H1 (cell line): Measurements from ENCODE around the gene SEMA4D. TPM values are rescaled to one million over a fixed set of nuclear protein-coding genes. Genes with fewer than 3 reads are reported as not detected.

ENCODE experiments used
- CTCF ChIA-PET: fragments of 300-600 bp; sonication (Branson Sonifier 250); formaldehyde crosslinking; loops from one replicate; lab custom pipeline; 2021; ENCODE audit not compliant: partially characterized antibody; lab: Charles Lee
- POLR2A ChIA-PET: fragments of 300-600 bp; sonication (Branson Sonifier 250); formaldehyde crosslinking; loops from one replicate; lab custom pipeline; 2021; ENCODE audit warnings: inconsistent platforms; ENCODE audit not compliant: partially characterized antibody; lab: Charles Lee
- DNase-seq, 2 experiments: peaks; one replicate each; pipeline versions ENCODE4 v3.0.0 to v3.0.0-alpha.2; 2010 to 2022; ENCODE audit warnings: low spot score in 2 of 2, low read depth in 1 of 2, mixed read lengths in 1 of 2
- FAIRE-seq: peaks from 2 replicates; lab custom pipeline; 2011; peaks lifted over from hg19 to GRCh38; lab: Jason Lieb, UNC
- H2AFZ ChIP-seq: 2 replicates; pipeline ENCODE4 v1.8.1; 2012; ENCODE audit warnings: low read length, inconsistent platforms
- H2AK5ac ChIP-seq: 2 replicates; pipeline ENCODE4 v1.6.1; 2013; ENCODE audit warnings: low read depth, low read length
- H2BK120ac ChIP-seq: replicated peaks from 2 replicates; pipeline ENCODE3; 2013; ENCODE audit warnings: low read depth, low read length, inconsistent platforms
- H2BK12ac ChIP-seq: 2 replicates; pipeline ENCODE4 v1.6.1; 2013; ENCODE audit warnings: low read depth, low read length
- H2BK15ac ChIP-seq: 2 replicates; pipeline ENCODE4 v1.6.1; 2013; ENCODE audit warnings: low read length
- H2BK20ac ChIP-seq: 2 replicates; pipeline ENCODE4 v1.6.1; 2013; ENCODE audit warnings: low read length
- H2BK5ac ChIP-seq: 2 replicates; pipeline ENCODE4 v1.6.1; 2013; ENCODE audit warnings: low read depth, low read length
- H3K14ac ChIP-seq: 2 replicates; pipeline ENCODE4 v1.6.1; 2013; ENCODE audit warnings: inconsistent platforms; ENCODE audit not compliant: insufficient read length
- H3K18ac ChIP-seq: 2 replicates; pipeline ENCODE4 v1.6.1; 2013; ENCODE audit warnings: low read length; ENCODE audit errors: extremely low read depth
- H3K23ac ChIP-seq: 2 replicates; pipeline ENCODE4 v1.6.1; 2013; ENCODE audit warnings: inconsistent platforms; ENCODE audit not compliant: insufficient read length
- H3K23me2 ChIP-seq: 2 replicates; pipeline ENCODE4 v1.6.1; 2013; ENCODE audit warnings: low read depth, low read length
- H3K27ac ChIP-seq: 2 replicates; pipeline ENCODE4 v1.6.1; 2011; ENCODE audit warnings: low read depth, low read length, inconsistent platforms
- H3K27me3 ChIP-seq, 4 experiments: replicated peaks in 1 of 4; 1 replicate in 1 of 4; 2 replicates in 3 of 4; pipeline versions ENCODE4 v1.6.1 to v1.8.1; 2011 to 2013; ENCODE audit warnings: low read length in 3 of 4, mild to moderate bottlenecking in 3 of 4, inconsistent platforms in 2 of 4, mixed read lengths in 2 of 4, moderate library complexity in 1 of 4; ENCODE audit not compliant: control insufficient read depth in 3 of 4, insufficient read depth in 3 of 4; ENCODE audit errors: extremely low read depth in 1 of 4
- H3K36me3 ChIP-seq, 4 experiments: 2 replicates each; pipeline versions ENCODE4 v1.6.1 to v1.8.1; 2011 to 2013; ENCODE audit warnings: mild to moderate bottlenecking in 4 of 4, low read length in 3 of 4, moderate library complexity in 2 of 4, control low read depth in 1 of 4, inconsistent platforms in 1 of 4; ENCODE audit not compliant: insufficient read depth in 4 of 4, control insufficient read depth in 2 of 4
- H3K4ac ChIP-seq: replicated peaks from 2 replicates; pipeline ENCODE3; 2013; ENCODE audit warnings: low read length, low read depth, mixed read lengths, inconsistent platforms; ENCODE audit not compliant: insufficient read length
- H3K4me1 ChIP-seq, 4 experiments: replicated peaks in 1 of 4; 1 replicate in 1 of 4; 2 replicates in 3 of 4; pipeline versions ENCODE4 v1.6.1 to v1.8.1; 2011 to 2013; ENCODE audit warnings: low read length in 3 of 4, inconsistent platforms in 2 of 4, mixed read lengths in 1 of 4; ENCODE audit not compliant: insufficient read depth in 4 of 4, control insufficient read depth in 3 of 4
- H3K4me2 ChIP-seq, 2 experiments: 2 replicates each; pipeline versions ENCODE4 v1.6.1 to v1.8.1; 2011 to 2013; ENCODE audit warnings: low read depth in 2 of 2, low read length in 2 of 2, control low read depth in 1 of 2, inconsistent platforms in 1 of 2, mild to moderate bottlenecking in 1 of 2; ENCODE audit not compliant: insufficient read depth in 1 of 2
- H3K4me3 ChIP-seq, 4 experiments: fragments of 200-600, 300-600 bp in 1 of 4; sonication (generic), shearing (Covaris generic), sonication (Bioruptor Twin) in 1 of 4; 2 replicates each; pipeline versions ENCODE4 v1.5.1 to v1.8.1; 2011 to 2016; ENCODE audit warnings: low read length in 4 of 4, low read depth in 3 of 4, control low read depth in 2 of 4, inconsistent platforms in 2 of 4, mild to moderate bottlenecking in 2 of 4, mixed read lengths in 1 of 4, moderate library complexity in 1 of 4; ENCODE audit not compliant: insufficient read depth in 2 of 4; ENCODE audit errors: extremely low read depth in 1 of 4
- H3K56ac ChIP-seq: replicated peaks from 2 replicates; pipeline ENCODE3; 2013; ENCODE audit warnings: low read depth, mild to moderate bottlenecking, mixed read lengths, low read length, inconsistent platforms; ENCODE audit not compliant: insufficient read length
- H3K79me1 ChIP-seq: 2 replicates; pipeline ENCODE4 v1.6.1; 2013; ENCODE audit warnings: low read depth, low read length, control low read depth
- H3K79me2 ChIP-seq, 2 experiments: 2 replicates each; pipeline versions ENCODE4 v1.6.1 to v1.8.1; 2012 to 2013; ENCODE audit warnings: low read length in 2 of 2, mild to moderate bottlenecking in 2 of 2, inconsistent platforms in 1 of 2; ENCODE audit not compliant: insufficient read depth in 2 of 2, control insufficient read depth in 1 of 2
- H3K9ac ChIP-seq, 4 experiments: replicated peaks in 1 of 4; 1 replicate in 1 of 4; 2 replicates in 3 of 4; pipeline versions ENCODE4 v1.6.1 to v1.8.1; 2011 to 2013; ENCODE audit warnings: low read depth in 3 of 4, low read length in 3 of 4, control low read depth in 2 of 4, mild to moderate bottlenecking in 2 of 4, moderate library complexity in 2 of 4, inconsistent platforms in 1 of 4; ENCODE audit errors: extremely low read depth in 1 of 4
- H3K9me3 ChIP-seq, 2 experiments: 2 replicates each; pipeline versions ENCODE4 v1.6.1 to v1.8.1; 2012 to 2013; ENCODE audit warnings: mild to moderate bottlenecking in 2 of 2, moderate library complexity in 2 of 2, control low read depth in 1 of 2, inconsistent platforms in 1 of 2, low read depth in 1 of 2, low read length in 1 of 2, mixed read lengths in 1 of 2; ENCODE audit not compliant: insufficient read depth in 2 of 2
- H4K20me1 ChIP-seq, 2 experiments: replicated peaks in 1 of 2; 2 replicates each; pipeline versions ENCODE3 to v1.8.1; 2011 to 2013; ENCODE audit warnings: inconsistent platforms in 2 of 2, low read length in 2 of 2, mild to moderate bottlenecking in 1 of 2; ENCODE audit not compliant: insufficient read depth in 2 of 2, control insufficient read depth in 1 of 2
- H4K5ac ChIP-seq: 2 replicates; pipeline ENCODE4 v1.6.1; 2013; ENCODE audit warnings: low read length, low read depth, mixed read lengths, inconsistent platforms; ENCODE audit not compliant: insufficient read length
- H4K8ac ChIP-seq: 2 replicates; pipeline ENCODE4 v1.8.0; 2013; ENCODE audit warnings: mild to moderate bottlenecking, moderate library complexity, low read length, inconsistent platforms; ENCODE audit not compliant: insufficient read depth; ENCODE audit errors: extremely low read depth
- H4K91ac ChIP-seq: replicated peaks from 2 replicates; pipeline ENCODE3; 2013; ENCODE audit warnings: low read length, mixed read lengths, inconsistent platforms; ENCODE audit not compliant: insufficient read length
- CTCF ChIP-seq, 3 experiments: IDR thresholded peaks; 1 replicate in 2 of 3; 2 replicates in 1 of 3; pipeline versions ENCODE4 v1.5.1 to v1.6.1; 2011; ENCODE audit warnings: low read length in 3 of 3, mild to moderate bottlenecking in 3 of 3, inconsistent platforms in 2 of 3, low read depth in 1 of 3, moderate library complexity in 1 of 3; ENCODE audit not compliant: insufficient read depth in 1 of 3; ENCODE audit errors: control extremely low read depth in 1 of 3
- EGR1 ChIP-seq: IDR thresholded peaks from 2 replicates; pipeline ENCODE4 v1.6.1; 2011; ENCODE audit warnings: low read depth, low read length, borderline replicate concordance
- HDAC2 ChIP-seq, 2 experiments: fragments of 300-600 bp in 1 of 2; sonication (generic) in 1 of 2; IDR thresholded peaks; 2 replicates each; pipeline ENCODE4 v1.6.1; 2011 to 2012; ENCODE audit warnings: low read depth in 2 of 2, low read length in 2 of 2, mild to moderate bottlenecking in 2 of 2, moderate library complexity in 2 of 2, borderline replicate concordance in 1 of 2, inconsistent platforms in 1 of 2
- JUN ChIP-seq: IDR thresholded peaks from 2 replicates; pipeline ENCODE4 v1.6.1; 2011; ENCODE audit warnings: low read depth, mild to moderate bottlenecking, improper control_type of control experiment, low read length
- NRF1 ChIP-seq: IDR thresholded peaks from 2 replicates; pipeline ENCODE4 v1.6.1; 2011; ENCODE audit warnings: mild to moderate bottlenecking, low read depth, low read length, improper control_type of control experiment
- PHF8 ChIP-seq: fragments of 200-600 bp; sonication (generic); conservative IDR thresholded peaks from 2 replicates; pipeline ENCODE4 v1.7.1; 2012; ENCODE audit warnings: low read depth, mild to moderate bottlenecking, inconsistent platforms, low read length, moderate library complexity
- RXRA ChIP-seq: IDR thresholded peaks from 2 replicates; pipeline ENCODE4 v1.6.1; 2011; ENCODE audit warnings: low read depth, mild to moderate bottlenecking, low read length, moderate library complexity; ENCODE audit not compliant: insufficient read depth
- SUZ12 ChIP-seq: fragments of 200-600 bp; sonication (generic); IDR thresholded peaks from 2 replicates; pipeline ENCODE4 v1.6.1; 2012; ENCODE audit warnings: mild to moderate bottlenecking, inconsistent platforms, low read length, moderate library complexity, mixed read lengths
- TAF7 ChIP-seq: optimal IDR thresholded peaks from 2 replicates; pipeline ENCODE3; 2011; ENCODE audit warnings: low read depth, mild to moderate bottlenecking, inconsistent platforms, low read length, moderate library complexity, borderline replicate concordance
- WGBS, 2 experiments: shearing (Covaris generic) in 1 of 2; methylation state at CpG; one replicate each; pipeline versions ENCODE4 v1.1.6 to v1.1.7; 2013 to 2015; ENCODE audit warnings: low lambda C conversion rate in 2 of 2, mixed read lengths in 2 of 2, inconsistent platforms in 1 of 2, low coverage in 1 of 2, missing lambda C conversion rate in 1 of 2; ENCODE audit not compliant: insufficient replicate concordance in 2 of 2, insufficient coverage in 1 of 2, insufficient read length in 1 of 2; ENCODE audit errors: extremely low coverage in 1 of 2, missing lambda C conversion rate in 1 of 2; 5-methylcytosine and 5-hydroxymethylcytosine counted together
- polyA plus RNA-seq, 7 experiments: library from polyadenylated mRNA; depleted of rRNA in 3 of 7; stranded (reverse) in 5 of 7; unstranded in 2 of 7; fragments of >200 nt in 5 of 7; fragments of 200-250 nt in 2 of 7; gene quantifications; 1 replicate in 5 of 7; 2 replicates in 1 of 7; 4 replicates in 1 of 7; pipeline versions ENCODE4 v1.2.1 to v1.2.3, GENCODE V29; 2011 to 2013; ENCODE audit warnings: missing spikeins in 2 of 7, mixed read lengths in 2 of 7
- total RNA-seq: library from RNA; stranded (reverse); fragmentation: NEBNext Ultra II Directional; extraction: Animal tissue kit (Norgen Biotek cat#: 25700); gene quantifications from 2 replicates; pipeline ENCODE4 v1.2.1, GENCODE V29; 2021

SEMA4D gene
- total and polyA plus RNA-seq, 2 of the 8 experiments (the other 6 are each of a cell fraction or from before 2014, with no cell fraction given) = 21.0 to 70.4 TPM

GRCh38 chr9:89390578-89391116 lies 107.3 kb downstream of the SEMA4D start:
- Histone ChIP-seq H3K27ac (no peak overlapping the region), H3K23ac (no peak overlapping the region), H2BK120ac (no peak overlapping the region), H2AFZ (no peak overlapping the region), H3K9me3 (no peaks in the 10 kb centered on the region), H3K9ac (no peak overlapping the region), H3K36me3 (peaks cover 37 to 73% (median 66%) of the 10 kb centered on the region in 4 experiments), H2BK5ac (no peak overlapping the region; the same call in 1 of the 2 replicates), H3K14ac (no peak overlapping the region), H3K4me1 (no peaks in the 10 kb centered on the region), H3K56ac (no peak overlapping the region), H2AK5ac (no peak overlapping the region), H2BK12ac (no peak overlapping the region), H3K79me1 (no peaks in the 10 kb centered on the region; the same call in none of the 2 replicates), H3K79me2 (no peaks in the 10 kb centered on the region), H3K4me2 (no peak overlapping the region), H2BK15ac (no peak overlapping the region), H3K4me3 (no peak overlapping the region), H4K8ac (no peak overlapping the region), H4K5ac (no peak overlapping the region), H3K27me3 (no peaks in the 10 kb centered on the region), H4K20me1 (peaks cover 2 to 4% of the 10 kb centered on the region in 2 experiments), H4K91ac (no peak overlapping the region), H3K23me2 (no peaks in the 10 kb centered on the region), H2BK20ac (no peak overlapping the region), H3K18ac (no peak overlapping the region), H3K4ac (no peak overlapping the region)
- DNase-seq (no peak), FAIRE-seq (no peak)
- POLR2A ChIA-PET = no interaction called here
- CTCF ChIA-PET = interaction anchor here (0.6 to 2.7 kb wide), 5 partner anchors 11 to 183 kb away, joined by 3 to 8 read pairs (median 3); no protein-coding TSS in a partner anchor
- WGBS, 2 experiments = 82% methylated on average over 5 of the region's 5 CpGs; no CpG with 5 or more reads in 1 of the 2 experiments
- no peak for TF ChIP-seq NRF1
- no peak for TF ChIP-seq PHF8
- no peak for TF ChIP-seq HDAC2 (IDR thresholded peaks at IDR 0.05; ENCODE audit: borderline replicate concordance in 1 of 2, low read depth in 2 of 2, low read length in 2 of 2)
- TF ChIP-seq EGR1 = no peak
- no peak for TF ChIP-seq TAF7
- TF ChIP-seq JUN = no peak
- no peak for TF ChIP-seq RXRA
- TF ChIP-seq CTCF (IDR thresholded peaks at IDR 0.05; ENCODE audit: control extremely low read depth in 1 of 3, insufficient read depth in 1 of 3, low read depth in 1 of 3, low read length in 3 of 3) = no peak
- no peak for TF ChIP-seq SUZ12
